ENCODE data around the gene FOXO3. TPM values are rescaled to one million over a fixed set of nuclear protein-coding genes. Genes with fewer than 3 reads are reported as not detected.

The FOXO3 gene
- total RNA-seq, 4 donors from 2014 or later: 52.3 to 71.2 (median 61.3) TPM

DNA sequence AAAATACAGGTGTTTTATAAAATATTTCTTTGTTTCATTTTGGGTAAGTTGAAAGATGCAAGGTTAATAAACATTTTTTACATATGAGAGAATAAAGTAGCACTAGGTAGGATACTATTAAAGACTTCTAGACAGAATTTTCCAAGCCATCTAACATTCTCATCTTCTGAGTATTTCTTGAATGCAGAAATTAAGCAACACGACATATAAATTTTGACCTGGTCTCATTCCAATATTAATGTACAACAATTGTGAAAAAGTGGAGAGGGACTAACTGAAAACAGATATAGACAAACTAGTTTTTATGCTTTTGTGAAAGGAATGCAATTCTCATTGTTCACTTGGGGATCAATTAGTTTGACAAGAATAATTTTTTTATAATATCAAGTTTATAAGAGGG, 11.5 kb upstream of the FOXO3 start:
- no peaks in the 10 kb centered on the region for H3K9me3 ChIP-seq
- TF ChIP-seq CTCF (IDR thresholded peaks at IDR 0.05): no peak
- no peaks in the 10 kb centered on the region for H3K27me3 ChIP-seq
- DNase-seq: no peak
- intact Hi-C loops (cut with DNase I; ENCODE audit: low total_unique reads): no loop called here
- H3K4me1 ChIP-seq: no peaks in the 10 kb centered on the region
- H3K4me3 ChIP-seq: no peak overlapping the region
- H3K27ac ChIP-seq: no peak overlapping the region
- no peaks in the 10 kb centered on the region for H3K36me3 ChIP-seq

DNA sequence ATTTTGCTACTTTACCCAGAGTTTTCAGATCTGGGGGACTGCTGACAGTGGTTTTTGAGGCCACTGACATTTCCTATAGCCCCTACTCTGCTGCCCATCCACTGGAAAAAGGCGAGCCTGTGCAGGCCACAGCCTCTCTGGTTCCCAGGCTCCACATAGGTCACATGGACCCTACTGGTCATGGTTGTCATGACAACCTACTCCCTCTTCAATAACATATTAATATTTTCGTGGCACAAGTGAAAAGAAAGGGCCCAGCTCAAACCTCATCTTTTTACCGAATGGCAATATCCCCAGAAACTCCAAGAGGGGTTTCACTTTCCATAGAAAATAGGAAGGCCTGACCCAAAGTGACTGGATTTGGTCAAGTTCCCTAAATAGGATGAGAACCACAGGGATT, 11.0 kb upstream of the FOXO3 start:
- intact Hi-C loops (cut with DNase I; ENCODE audit: low total_unique reads): no loop called here
- Histone ChIP-seq H3K27me3 (no peaks in the 10 kb centered on the region), H3K27ac (no peak overlapping the region), H3K36me3 (no peaks in the 10 kb centered on the region), H3K4me1 (no peaks in the 10 kb centered on the region), H3K4me3 (no peak overlapping the region), H3K9me3 (no peaks in the 10 kb centered on the region)
- TF ChIP-seq POLR2A (IDR thresholded peaks at IDR 0.05) (no peak), CTCF (IDR thresholded peaks at IDR 0.05) (no peak)
- no peak for DNase-seq

DNA sequence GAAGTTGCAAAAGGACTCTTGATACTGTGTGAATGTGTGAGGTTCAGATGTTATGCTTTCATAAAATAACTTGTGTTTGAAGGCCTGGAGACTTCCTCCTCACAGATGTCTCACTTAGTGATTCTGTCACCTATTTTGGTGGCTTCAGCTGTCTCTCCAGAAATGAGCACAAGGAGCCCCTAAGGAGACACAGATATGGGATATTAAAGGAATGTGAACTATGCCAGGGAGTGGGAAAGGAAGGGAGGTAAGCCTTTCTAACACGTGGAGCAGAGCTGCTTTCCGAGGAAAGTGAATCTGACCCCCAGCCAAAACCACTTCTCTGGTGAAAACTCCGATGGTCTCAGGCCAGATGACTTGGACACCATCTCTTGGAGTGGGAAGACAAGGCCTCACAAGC, 10.5 kb upstream of the FOXO3 start:
- TF ChIP-seq CTCF (IDR thresholded peaks at IDR 0.05): no peak
- no peak for TF ChIP-seq POLR2A (IDR thresholded peaks at IDR 0.05)
- intact Hi-C loops (cut with DNase I; ENCODE audit: low total_unique reads): no loop called here
- no peaks in the 10 kb centered on the region for H3K27me3 ChIP-seq
- H3K36me3 ChIP-seq: no peaks in the 10 kb centered on the region
- no peak for DNase-seq
- no peak overlapping the region for H3K4me3 ChIP-seq
- no peak overlapping the region for H3K27ac ChIP-seq
- no peaks in the 10 kb centered on the region for H3K4me1 ChIP-seq
- no peaks in the 10 kb centered on the region for H3K9me3 ChIP-seq

DNA sequence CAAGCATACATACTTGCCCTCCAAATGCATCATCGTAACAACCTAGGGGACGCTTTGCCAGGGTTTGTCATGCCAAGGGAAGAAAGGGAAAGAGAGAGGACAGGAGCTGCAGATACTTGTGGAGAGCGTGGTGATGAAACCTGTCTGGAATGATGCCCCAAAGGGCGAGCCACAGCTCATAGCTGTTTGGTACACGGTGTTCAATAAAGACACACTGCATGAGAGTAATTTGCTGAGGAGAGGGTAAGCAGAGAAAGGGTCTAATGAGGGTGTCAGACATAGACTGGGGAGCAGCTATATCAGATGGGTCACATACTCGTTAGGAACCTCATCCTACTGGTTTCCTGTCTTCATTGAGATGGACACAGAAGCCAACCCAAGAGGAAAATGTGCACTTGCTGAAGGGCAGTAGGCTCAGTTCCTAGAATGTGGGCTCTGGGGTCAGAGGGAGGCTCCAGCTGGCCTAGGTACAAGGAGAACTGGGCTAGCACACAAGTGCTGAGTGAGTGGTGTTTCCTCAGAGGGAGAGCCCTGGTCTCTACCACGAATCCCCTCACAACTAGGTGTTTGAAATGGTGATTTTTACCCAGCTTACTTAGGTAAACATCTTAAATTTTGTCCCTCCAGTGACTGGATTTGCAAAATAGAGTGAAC, 5.2 kb upstream of the FOXO3 start:
- H3K27ac ChIP-seq: peak overlapping the region in 1 of 2 donors; percentile 100
- no peak for TF ChIP-seq POLR2A (IDR thresholded peaks at IDR 0.05)
- TF ChIP-seq CTCF (IDR thresholded peaks at IDR 0.05): no peak
- intact Hi-C loops (cut with DNase I; ENCODE audit: low total_unique reads): loop anchor here (5.0 kb wide), 2 partner anchors 227 to 517 kb away; no protein-coding TSS in a partner anchor

DNA sequence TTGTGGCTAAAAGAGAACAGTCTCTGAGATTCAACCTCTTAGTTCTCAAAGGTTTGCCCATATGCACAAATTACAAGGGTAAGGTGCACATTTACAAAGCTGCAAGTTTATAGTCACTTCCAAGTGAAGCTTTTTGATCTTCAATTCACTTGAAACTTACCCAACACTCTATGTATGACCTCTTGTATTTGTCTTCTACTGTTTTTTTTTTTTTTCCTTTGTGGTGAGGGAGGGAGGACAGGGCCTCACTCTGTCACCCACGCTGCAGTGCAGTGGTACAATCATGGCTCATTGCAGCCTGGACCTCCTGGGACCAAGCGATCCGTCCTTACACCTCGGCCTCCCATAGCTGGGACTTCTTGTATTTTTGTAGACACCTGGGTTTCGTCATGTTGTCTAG, 4.5 kb upstream of the FOXO3 start:
- intact Hi-C loops (cut with DNase I; ENCODE audit: low total_unique reads): loop anchor here (5.0 kb wide), 2 partner anchors 226 to 516 kb away; no protein-coding TSS in a partner anchor
- peak overlapping the region; percentile 99 to 100 for H3K27ac ChIP-seq
- no peak for DNase-seq
- no peaks in the 10 kb centered on the region for H3K4me1 ChIP-seq
- H3K9me3 ChIP-seq: no peaks in the 10 kb centered on the region
- H3K4me3 ChIP-seq: no peak overlapping the region
- no peaks in the 10 kb centered on the region for H3K36me3 ChIP-seq
- TF ChIP-seq POLR2A (IDR thresholded peaks at IDR 0.05) (no peak), CTCF (IDR thresholded peaks at IDR 0.05) (no peak)
- H3K27me3 ChIP-seq: no peaks in the 10 kb centered on the region

More for the DNA sequence above, 5.2 kb upstream of the FOXO3 start:
- Histone ChIP-seq H3K9me3 (no peaks in the 10 kb centered on the region), H3K4me3 (no peak overlapping the region), H3K27me3 (no peaks in the 10 kb centered on the region), H3K36me3 (no peaks in the 10 kb centered on the region), H3K4me1 (no peaks in the 10 kb centered on the region)
- no peak for DNase-seq

Measured in uterus (tissue), 4 donors.